Naive B cell (primary cell): ENCODE data around the gene SLC34A3. TPM values are rescaled to one million over a fixed set of nuclear protein-coding genes. Genes with fewer than 3 reads are reported as not detected.

ENCODE experiments used
- ATAC-seq, 2 donors: fragments of 150-1000 bp; cut with Tn5 transposase; 2 replicates each; pipeline ENCODE4 v1.10.0; 2021; ENCODE audit warnings: low read depth in 2 of 2, mild to moderate bottlenecking in 2 of 2, moderate library complexity in 2 of 2
- DNase-seq: peaks from one replicate; pipeline ENCODE4 v3.0.0; 2022
- H3K27ac Mint-ChIP-seq, 6 donors: one replicate each; pipeline ENCODE4 v1.8.0; 2020 to 2022; ENCODE audit warnings: mild to moderate bottlenecking in 6 of 6, mixed read lengths in 6 of 6, moderate library complexity in 5 of 6, inconsistent platforms in 2 of 6
- H3K27me3 Mint-ChIP-seq, 3 donors: one replicate each; pipeline ENCODE4 v1.8.0; 2021 to 2022; ENCODE audit warnings: mixed read lengths in 3 of 3, mild to moderate bottlenecking in 1 of 3
- H3K36me3 Mint-ChIP-seq, 2 donors: one replicate each; pipeline ENCODE4 v1.8.0; 2020 to 2022; ENCODE audit warnings: mixed read lengths in 2 of 2, inconsistent platforms in 1 of 2, mild to moderate bottlenecking in 1 of 2
- H3K4me1 Mint-ChIP-seq, 3 donors: one replicate each; pipeline ENCODE4 v1.8.0; 2020 to 2022; ENCODE audit warnings: mixed read lengths in 3 of 3, inconsistent platforms in 1 of 3, mild to moderate bottlenecking in 1 of 3, moderate library complexity in 1 of 3
- H3K4me3 Mint-ChIP-seq, 8 donors: one replicate each; pipeline ENCODE4 v1.8.0; 2020 to 2022; ENCODE audit warnings: mild to moderate bottlenecking in 8 of 8, mixed read lengths in 8 of 8, moderate library complexity in 8 of 8, inconsistent platforms in 2 of 8
- H3K9me3 Mint-ChIP-seq, 7 donors: one replicate each; pipeline ENCODE4 v1.8.0; 2020 to 2022; ENCODE audit warnings: mixed read lengths in 7 of 7, mild to moderate bottlenecking in 5 of 7, inconsistent platforms in 2 of 7, moderate library complexity in 1 of 7
- polyA plus RNA-seq, 6 donors: library from polyadenylated mRNA; unstranded; fragments of 300-500 nt; fragmentation: Illumina TruSeq; gene quantifications; one replicate each; pipeline ENCODE4 v1.2.3, GENCODE V29; 2021; ENCODE audit warnings: low read depth in 6 of 6

SLC34A3 gene
- polyA plus RNA-seq, 6 donors from 2014 or later = not detected

DNA sequence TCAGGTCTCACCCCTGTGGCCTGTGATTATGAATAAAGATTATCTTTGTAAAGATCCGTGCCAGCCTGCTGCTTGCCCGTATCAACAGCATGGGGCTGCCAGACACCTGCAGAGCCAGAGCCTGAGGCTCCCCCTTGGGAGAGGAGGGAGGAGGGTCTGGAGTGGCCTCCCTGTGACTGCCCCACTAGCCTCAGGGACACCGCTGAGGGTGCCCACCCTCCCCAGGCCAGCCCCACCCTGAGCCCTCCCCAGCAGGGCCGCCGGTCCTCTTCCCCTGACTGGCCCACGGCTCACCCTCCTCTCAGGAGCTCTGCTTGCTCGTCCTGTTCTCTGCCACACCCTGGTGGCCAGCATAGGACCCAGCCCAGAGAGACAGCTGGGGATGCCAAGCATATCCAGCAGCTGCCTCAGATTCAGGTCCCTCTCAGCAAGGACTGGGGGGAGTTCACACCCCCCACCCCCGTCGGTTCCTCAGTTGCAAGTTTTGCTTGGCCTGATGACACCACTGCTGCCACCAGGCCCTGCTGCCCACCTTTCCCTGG, 40.3 kb upstream of the SLC34A3 start:
- Mint-ChIP-seq H3K27me3 (no peaks in the 10 kb centered on the region), H3K27ac (peak overlapping the region in 4 of 6 donors; percentile 30 to 94 (median 68)), H3K4me3 (peak overlapping the region; percentile 42 to 92 (median 68)), H3K9me3 (no peaks in the 10 kb centered on the region), H3K4me1 (peaks cover 27 to 42% (median 38%) of the 10 kb centered on the region in 3 donors), H3K36me3 (no peaks in the 10 kb centered on the region)
- no peak for DNase-seq
- no peak for ATAC-seq

DNA sequence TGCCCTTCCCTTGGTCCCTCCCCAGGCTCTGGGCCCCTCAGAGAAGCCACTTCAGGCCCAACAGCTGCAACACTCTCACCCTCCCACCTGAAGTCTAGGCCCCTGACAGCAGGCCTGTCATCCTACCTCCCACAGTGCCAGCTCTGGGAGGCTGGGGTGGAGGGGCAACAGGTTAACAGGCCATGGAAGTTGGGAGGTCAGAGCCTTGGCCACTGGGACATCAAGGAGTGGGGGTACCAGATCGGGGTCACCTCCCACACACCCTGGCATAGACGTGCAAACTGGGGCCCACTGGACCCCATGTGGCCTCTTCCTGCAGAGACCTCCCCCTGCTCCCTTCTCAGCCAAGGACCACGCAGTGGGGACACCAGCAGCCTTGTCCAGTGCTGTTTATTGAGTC, 39.5 kb upstream of the SLC34A3 start:
- H3K27ac Mint-ChIP-seq = peak overlapping the region in 3 of 6 donors; percentile 78 to 94 (median 82)
- H3K4me3 Mint-ChIP-seq = peak overlapping the region in 4 of 8 donors; percentile 12 to 92 (median 74)
- H3K9me3 Mint-ChIP-seq = no peaks in the 10 kb centered on the region
- no peak for DNase-seq
- no peaks in the 10 kb centered on the region for H3K36me3 Mint-ChIP-seq
- peaks cover 28 to 42% (median 31%) of the 10 kb centered on the region in 3 donors for H3K4me1 Mint-ChIP-seq
- no peaks in the 10 kb centered on the region for H3K27me3 Mint-ChIP-seq
- ATAC-seq = no peak

DNA sequence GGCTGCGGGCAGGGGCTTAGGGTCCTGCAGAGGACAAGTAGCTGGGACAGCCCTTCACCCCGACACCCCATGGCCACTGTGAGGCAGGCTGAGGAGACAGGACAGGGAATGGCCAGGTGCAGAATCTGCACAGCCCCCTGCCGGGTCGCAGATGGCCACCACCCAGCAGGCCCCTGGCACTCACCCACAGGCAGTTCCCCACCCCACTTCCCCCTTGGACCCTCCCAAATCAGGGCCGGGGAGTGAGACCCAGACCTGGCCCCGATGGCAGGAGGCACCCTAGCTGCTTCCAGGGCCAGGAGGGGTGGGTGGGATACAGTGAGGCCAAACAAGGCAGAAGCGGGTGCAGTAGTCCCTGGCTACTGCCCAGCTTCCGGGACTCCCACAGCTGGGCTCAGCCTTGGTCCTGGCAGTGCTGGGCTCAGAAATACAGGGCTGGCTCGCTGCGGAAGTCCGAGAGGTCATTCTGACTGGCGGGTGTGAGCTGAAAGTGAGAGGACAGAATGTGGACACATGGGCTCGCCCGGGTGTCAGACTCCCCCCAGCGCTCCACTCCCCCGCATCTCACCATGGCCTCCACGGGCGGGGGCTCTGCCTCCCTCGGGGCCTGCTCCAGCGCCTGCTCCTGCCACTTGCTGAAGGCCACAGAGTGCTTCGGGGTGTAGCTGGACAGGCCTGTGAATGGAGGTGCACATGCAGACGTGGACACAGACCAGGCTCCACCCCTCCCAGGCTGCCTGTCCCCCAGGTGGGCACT, 38.8 kb upstream of the SLC34A3 start:
- H3K36me3 Mint-ChIP-seq = no peaks in the 10 kb centered on the region
- ATAC-seq = no peak
- no peaks in the 10 kb centered on the region for H3K27me3 Mint-ChIP-seq
- H3K27ac Mint-ChIP-seq = peak overlapping the region in 1 of 6 donors; percentile 94
- peaks cover 25 to 37% (median 26%) of the 10 kb centered on the region in 3 donors for H3K4me1 Mint-ChIP-seq
- no peak for DNase-seq
- H3K4me3 Mint-ChIP-seq = peak overlapping the region in 1 of 8 donors; percentile 41
- no peaks in the 10 kb centered on the region for H3K9me3 Mint-ChIP-seq

DNA sequence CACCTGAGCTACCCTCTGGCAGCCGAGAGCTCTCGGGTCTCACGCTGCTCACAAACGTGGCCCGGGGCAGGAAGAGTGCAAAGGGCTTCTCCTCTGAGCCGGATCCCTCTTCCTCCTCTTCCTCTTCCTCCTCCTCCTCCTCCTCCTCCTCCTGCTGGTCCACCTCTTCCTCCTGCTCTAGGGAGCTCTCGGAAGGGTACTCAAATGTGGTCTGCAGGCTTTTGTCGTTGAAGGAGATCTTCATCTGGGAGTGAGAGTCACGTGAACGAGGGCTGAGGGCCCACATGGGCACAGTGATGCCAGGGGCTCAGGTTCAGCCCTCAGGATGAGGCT, 38.3 kb upstream of the SLC34A3 start:
- H3K27ac Mint-ChIP-seq = no peak overlapping the region
- H3K4me3 Mint-ChIP-seq = peak overlapping the region in 1 of 8 donors; percentile 41
- H3K9me3 Mint-ChIP-seq = no peaks in the 10 kb centered on the region
- no peak for ATAC-seq
- peaks cover 20 to 35% (median 22%) of the 10 kb centered on the region in 3 donors for H3K4me1 Mint-ChIP-seq
- no peaks in the 10 kb centered on the region for H3K36me3 Mint-ChIP-seq
- no peaks in the 10 kb centered on the region for H3K27me3 Mint-ChIP-seq
- no peak for DNase-seq

DNA sequence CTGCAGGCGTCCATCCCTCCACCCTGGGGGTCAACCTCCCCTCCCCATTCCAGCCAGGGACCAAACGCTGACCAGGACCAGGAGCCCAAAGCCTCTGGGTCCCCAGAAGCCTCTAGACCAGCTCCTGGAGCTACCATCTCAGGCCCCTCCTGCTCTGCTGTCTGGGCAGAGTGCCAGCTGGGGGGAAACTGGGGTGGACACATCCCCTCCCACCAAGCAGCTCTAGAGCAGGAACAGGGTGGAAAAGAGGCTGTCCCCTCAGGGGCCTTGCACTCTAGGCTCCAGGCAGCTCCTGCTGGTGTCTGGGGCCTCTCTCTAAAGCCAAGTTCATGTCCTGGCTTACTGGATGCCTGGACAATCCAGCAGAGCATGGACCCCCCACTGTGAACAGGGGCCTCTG, 37.8 kb upstream of the SLC34A3 start:
- Mint-ChIP-seq H3K27me3 (no peaks in the 10 kb centered on the region), H3K27ac (no peak overlapping the region), H3K9me3 (no peaks in the 10 kb centered on the region), H3K36me3 (no peaks in the 10 kb centered on the region), H3K4me1 (peaks cover 15 to 30% (median 19%) of the 10 kb centered on the region in 3 donors), H3K4me3 (peak overlapping the region in 1 of 8 donors; percentile 41)
- DNase-seq (no peak), ATAC-seq (no peak)

DNA sequence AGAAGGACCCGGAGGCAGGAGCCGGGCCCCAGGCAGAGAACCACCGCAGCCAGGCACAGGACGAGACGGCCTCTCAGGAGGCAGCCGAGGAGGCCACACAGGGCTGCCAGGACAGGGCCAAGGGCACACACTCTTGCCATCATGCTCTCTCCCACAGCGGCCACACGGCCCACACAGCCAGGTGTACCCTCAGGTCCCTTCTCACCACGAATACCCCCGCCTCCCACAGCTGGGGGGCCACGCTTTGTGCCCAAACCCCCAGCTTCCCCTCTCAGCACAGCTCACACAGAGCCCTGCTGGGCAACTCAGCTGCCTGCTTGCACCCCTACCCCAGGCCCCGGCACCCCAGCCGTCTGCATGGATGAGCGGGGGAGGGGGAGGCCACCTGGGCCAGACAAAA, 36.9 kb upstream of the SLC34A3 start:
- no peaks in the 10 kb centered on the region for H3K9me3 Mint-ChIP-seq
- no peaks in the 10 kb centered on the region for H3K27me3 Mint-ChIP-seq
- peak overlapping the region in 1 of 8 donors; percentile 9 for H3K4me3 Mint-ChIP-seq
- ATAC-seq = no peak
- DNase-seq = no peak
- no peaks in the 10 kb centered on the region for H3K36me3 Mint-ChIP-seq
- H3K27ac Mint-ChIP-seq = no peak overlapping the region
- H3K4me1 Mint-ChIP-seq = peaks cover 14 to 30% (median 16%) of the 10 kb centered on the region in 3 donors

DNA sequence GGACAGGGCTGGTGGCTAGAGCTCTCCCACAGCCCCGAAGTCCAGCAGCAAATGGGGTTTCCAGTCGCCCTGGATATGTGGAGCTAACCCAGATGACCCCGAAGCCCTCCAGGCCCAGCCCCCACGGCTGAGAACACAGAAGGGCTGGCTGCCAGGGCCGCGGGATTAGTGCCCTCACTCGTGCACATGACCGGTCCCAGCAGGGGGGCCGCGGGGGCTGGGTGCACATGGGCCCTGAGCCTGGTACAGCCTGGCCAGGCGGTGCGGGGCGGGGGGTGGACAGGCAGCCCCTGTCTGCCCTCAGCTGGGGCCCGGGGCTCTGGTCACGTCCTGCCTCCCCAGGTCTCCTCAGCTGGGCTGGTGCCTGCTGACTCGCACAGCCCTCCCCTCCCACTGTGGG, 36.3 kb upstream of the SLC34A3 start:
- no peak overlapping the region for H3K4me3 Mint-ChIP-seq
- no peak for DNase-seq
- no peak for ATAC-seq
- H3K27ac Mint-ChIP-seq = no peak overlapping the region
- no peaks in the 10 kb centered on the region for H3K9me3 Mint-ChIP-seq
- H3K36me3 Mint-ChIP-seq = no peaks in the 10 kb centered on the region
- no peaks in the 10 kb centered on the region for H3K27me3 Mint-ChIP-seq
- peaks cover 9 to 24% (median 10%) of the 10 kb centered on the region in 3 donors for H3K4me1 Mint-ChIP-seq

DNA sequence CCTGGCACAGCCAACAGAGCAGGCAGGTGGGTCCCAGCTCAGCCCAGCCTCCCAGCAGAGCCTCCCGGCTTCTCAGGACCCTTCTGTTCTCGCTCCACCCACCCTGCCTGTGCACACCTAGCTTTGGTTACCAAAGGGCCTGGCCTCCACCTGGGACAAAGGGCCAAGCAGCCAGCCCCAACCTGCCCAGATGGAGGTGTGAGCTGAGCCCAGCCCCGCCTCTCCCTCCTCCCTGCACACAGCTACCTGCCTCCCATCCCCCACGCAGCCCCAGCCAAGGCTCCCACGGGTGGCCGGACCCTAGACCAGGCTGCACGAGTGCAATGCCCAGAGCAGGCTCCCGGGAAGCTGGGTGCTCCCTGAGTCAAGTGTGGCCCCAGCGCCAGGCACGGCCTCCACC, 35.8 kb upstream of the SLC34A3 start:
- Mint-ChIP-seq H3K27me3 (no peaks in the 10 kb centered on the region), H3K27ac (no peak overlapping the region), H3K4me3 (no peak overlapping the region), H3K36me3 (no peaks in the 10 kb centered on the region), H3K9me3 (no peaks in the 10 kb centered on the region), H3K4me1 (peaks cover 5 to 24% (median 11%) of the 10 kb centered on the region in 3 donors)
- ATAC-seq (no peak), DNase-seq (no peak)

DNA sequence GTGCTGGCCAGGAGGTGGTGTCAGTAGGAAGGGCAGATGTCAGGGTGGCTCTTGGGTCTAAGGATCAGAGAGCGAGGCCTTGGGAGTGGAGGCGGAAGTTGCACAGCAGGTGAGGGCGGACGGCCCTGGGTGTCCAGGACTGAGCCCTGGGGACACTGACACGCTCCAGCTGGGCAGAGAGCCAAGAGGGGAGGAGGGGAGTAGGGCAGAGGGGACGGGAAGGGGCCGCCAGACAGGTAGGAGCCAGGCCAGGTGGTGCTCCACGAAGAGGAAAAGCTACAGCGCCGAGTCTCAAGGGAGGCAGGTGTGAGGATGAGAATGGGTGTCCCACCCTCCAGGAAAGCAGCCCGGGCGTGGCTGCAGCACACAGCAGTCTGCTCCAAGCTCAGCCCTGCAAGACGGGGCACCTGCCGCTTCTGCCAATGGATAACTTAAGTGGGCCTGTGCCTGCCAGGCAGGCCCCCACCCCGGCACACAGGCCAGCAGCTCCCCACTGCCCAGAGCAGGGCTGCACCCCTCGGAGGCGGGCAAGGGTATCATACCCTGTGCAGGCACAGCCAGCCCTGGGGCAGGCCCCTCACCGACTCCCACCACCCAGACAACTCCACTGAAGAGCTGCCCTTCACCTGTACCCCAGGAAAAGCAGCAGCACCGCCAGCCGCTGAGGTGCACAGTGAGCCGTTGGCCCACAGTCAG, 35.0 kb upstream of the SLC34A3 start:
- H3K27me3 Mint-ChIP-seq = no peaks in the 10 kb centered on the region
- ATAC-seq (no peak), DNase-seq (no peak)
- H3K27ac Mint-ChIP-seq = no peak overlapping the region
- H3K4me1 Mint-ChIP-seq = peaks cover 4 to 21% (median 11%) of the 10 kb centered on the region in 3 donors
- no peaks in the 10 kb centered on the region for H3K36me3 Mint-ChIP-seq
- H3K4me3 Mint-ChIP-seq = peak overlapping the region in 1 of 8 donors; percentile 45
- no peaks in the 10 kb centered on the region for H3K9me3 Mint-ChIP-seq

DNA sequence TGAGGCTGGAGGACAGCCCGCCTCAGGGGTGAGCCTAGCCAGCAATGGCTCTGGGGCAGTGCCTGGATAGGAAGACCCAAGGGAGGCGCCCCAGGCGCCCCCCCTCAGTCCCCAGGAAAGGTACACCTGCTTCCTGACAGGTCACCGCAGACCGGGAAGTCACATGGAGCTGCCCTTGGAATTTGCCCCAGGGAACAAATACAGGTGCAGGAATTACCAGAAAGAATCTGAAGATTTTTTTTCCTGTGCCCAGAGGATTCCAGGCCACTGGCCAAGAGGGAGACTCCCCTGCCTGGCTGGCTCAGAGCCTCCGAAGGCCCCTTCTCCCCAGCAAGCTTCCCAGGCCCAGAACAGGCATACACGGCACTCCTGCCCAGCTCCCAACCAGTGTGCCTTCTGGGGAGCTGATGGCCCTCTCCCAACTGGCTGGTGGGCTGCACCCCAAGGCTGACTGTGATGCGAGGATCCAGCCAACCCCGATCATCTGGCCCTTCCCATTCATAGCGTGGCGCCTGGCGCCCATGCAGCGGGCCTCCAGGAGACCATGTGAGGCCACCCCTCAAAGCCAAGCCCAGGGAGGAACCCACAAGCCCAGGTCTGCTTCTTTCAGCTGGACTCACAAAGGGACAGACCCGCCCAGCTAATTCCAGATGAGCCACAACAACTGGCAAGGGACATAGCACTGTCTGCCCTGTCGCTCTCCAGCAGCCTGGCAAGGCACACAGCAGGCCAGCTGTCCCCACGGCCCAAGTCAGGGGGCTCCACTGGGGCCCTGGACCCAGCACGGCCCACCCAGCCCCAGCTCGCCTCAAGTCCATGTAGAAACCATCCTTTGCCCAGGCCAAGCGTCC, 32.4 kb upstream of the SLC34A3 start:
- Mint-ChIP-seq H3K4me1 (peaks cover 11 to 30% (median 23%) of the 10 kb centered on the region in 3 donors), H3K9me3 (no peaks in the 10 kb centered on the region), H3K27me3 (no peaks in the 10 kb centered on the region), H3K4me3 (peak overlapping the region in 6 of 8 donors; percentile 2 to 81 (median 42)), H3K36me3 (no peaks in the 10 kb centered on the region), H3K27ac (peak overlapping the region in 1 of 6 donors; percentile 13)
- DNase-seq (no peak), ATAC-seq (no peak)

DNA sequence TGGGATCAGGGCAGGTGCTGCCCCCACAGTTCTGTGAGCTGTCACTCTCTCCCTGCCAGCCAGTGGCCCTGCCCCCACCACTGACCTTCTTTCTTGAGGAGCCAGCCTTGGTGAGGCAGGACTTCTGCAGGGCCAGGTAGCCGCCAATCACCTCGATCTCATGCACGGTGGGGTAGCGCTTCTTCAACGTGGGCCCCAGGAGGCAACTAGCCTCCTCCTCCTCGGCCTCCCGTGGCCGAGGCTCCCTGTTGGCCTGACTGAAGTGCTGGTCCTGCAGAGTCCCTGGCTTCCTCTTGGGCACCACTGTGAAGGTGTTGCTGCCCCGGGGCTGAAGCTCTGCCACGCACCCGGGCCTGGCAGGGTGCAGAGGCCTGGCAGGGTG, 31.8 kb upstream of the SLC34A3 start:
- H3K27me3 Mint-ChIP-seq = no peaks in the 10 kb centered on the region
- H3K27ac Mint-ChIP-seq = peak overlapping the region in 1 of 6 donors; percentile 13
- ATAC-seq = no peak
- H3K4me3 Mint-ChIP-seq = peak overlapping the region in 7 of 8 donors; percentile 2 to 84 (median 72)
- peaks cover 11 to 32% (median 27%) of the 10 kb centered on the region in 3 donors for H3K4me1 Mint-ChIP-seq
- H3K9me3 Mint-ChIP-seq = no peaks in the 10 kb centered on the region
- H3K36me3 Mint-ChIP-seq = no peaks in the 10 kb centered on the region
- DNase-seq = no peak

DNA sequence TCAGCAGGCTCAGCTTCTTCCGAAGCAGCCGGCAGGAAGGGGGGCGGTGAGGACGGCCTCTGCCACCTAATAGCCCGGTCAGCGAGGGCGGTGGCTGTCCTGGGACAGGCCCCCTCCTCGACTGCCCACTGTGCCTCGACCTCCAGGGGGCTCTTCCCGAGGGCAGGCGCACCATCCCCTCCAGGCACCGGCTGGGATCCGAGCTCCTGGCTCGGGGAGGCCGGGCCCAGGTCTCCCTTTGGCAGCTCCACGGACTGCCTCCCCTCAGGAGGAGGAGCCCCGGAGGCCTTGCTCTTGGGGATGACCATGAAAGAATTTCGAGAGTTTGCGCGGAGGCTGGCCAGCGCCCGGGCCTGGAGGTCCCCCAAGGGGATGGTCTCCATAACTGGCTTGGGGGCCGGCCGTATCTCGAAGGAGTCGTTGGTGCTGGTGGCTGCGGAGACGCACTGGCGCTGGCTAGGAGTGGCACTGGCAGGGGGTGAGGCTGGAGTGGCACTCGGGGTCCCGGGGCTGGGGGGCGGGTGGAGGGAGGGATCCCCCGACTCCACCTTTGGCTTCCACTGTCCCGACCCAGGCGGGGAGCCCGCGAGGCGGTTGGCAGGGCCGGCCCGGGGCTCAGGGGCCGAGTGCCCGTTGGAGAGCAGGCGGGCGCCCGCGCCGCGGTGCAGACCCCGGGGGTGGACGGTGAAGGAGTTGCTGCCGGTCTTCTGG, 31.1 kb upstream of the SLC34A3 start:
- DNase-seq = no peak
- no peak for ATAC-seq
- no peaks in the 10 kb centered on the region for H3K27me3 Mint-ChIP-seq
- H3K4me3 Mint-ChIP-seq = peak overlapping the region; percentile 66 to 91 (median 82)
- no peaks in the 10 kb centered on the region for H3K36me3 Mint-ChIP-seq
- H3K27ac Mint-ChIP-seq = peak overlapping the region in 3 of 6 donors; percentile 84 to 89 (median 86)
- H3K9me3 Mint-ChIP-seq = no peaks in the 10 kb centered on the region
- H3K4me1 Mint-ChIP-seq = peaks cover 17 to 39% (median 34%) of the 10 kb centered on the region in 3 donors
